ENCODE measurements around the gene NDUFS1.
"Not testable (repeated sequence)": the region's sequence is repeated elsewhere in the genome, so short reads cannot be mapped to it uniquely, and the experiment has no call there.

DNA sequence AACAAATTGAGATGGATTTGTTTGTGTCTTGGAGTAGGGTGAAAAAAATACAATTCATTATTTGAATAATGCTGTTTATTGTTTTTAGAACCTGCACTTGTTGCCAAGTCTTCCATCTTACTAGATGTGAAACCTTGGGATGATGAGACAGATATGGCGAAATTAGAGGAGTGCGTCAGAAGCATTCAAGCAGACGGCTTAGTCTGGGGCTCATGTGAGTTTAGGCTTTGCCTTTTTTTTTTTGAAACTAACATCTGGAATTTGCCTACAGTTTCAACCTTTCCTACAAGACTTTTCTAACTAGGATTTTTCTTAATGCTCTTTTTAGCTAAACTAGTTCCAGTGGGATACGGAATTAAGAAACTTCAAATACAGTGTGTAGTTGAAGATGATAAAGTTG lies 3.2 kb upstream of the NDUFS1 start:
- TF ChIP-seq, protein P1, sequence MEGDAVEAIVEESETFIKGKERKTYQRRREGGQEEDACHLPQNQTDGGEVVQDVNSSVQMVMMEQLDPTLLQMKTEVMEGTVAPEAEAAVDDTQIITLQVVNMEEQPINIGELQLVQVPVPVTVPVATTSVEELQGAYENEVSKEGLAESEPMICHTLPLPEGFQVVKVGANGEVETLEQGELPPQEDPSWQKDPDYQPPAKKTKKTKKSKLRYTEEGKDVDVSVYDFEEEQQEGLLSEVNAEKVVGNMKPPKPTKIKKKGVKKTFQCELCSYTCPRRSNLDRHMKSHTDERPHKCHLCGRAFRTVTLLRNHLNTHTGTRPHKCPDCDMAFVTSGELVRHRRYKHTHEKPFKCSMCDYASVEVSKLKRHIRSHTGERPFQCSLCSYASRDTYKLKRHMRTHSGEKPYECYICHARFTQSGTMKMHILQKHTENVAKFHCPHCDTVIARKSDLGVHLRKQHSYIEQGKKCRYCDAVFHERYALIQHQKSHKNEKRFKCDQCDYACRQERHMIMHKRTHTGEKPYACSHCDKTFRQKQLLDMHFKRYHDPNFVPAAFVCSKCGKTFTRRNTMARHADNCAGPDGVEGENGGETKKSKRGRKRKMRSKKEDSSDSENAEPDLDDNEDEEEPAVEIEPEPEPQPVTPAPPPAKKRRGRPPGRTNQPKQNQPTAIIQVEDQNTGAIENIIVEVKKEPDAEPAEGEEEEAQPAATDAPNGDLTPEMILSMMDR (conservative IDR thresholded peaks at IDR 0.05; ENCODE audit: low read depth, low read length), result not testable (repeated sequence)
- not testable (repeated sequence) for TF ChIP-seq EZH2phosphoT487 (IDR thresholded peaks at IDR 0.05; ENCODE audit: borderline replicate concordance, low read length)
